Stimulated activated CD8-positive, alpha-beta memory T cell treated with anti-CD3 and anti-CD28 coated beads, Interleukin-4, amount 100 ng/mL, for 4 hours (primary cell): ENCODE data around the gene SPINK9.

Source experiments
- DNase-seq, 2 donors: peaks; one replicate each; pipeline ENCODE4 v3.0.0-alpha.2; 2020; ENCODE audit warnings: low read depth in 2 of 2, low spot score in 1 of 2

Gene SPINK9

GRCh38 chr5:148364343-148364742 is 29.0 kb downstream of the SPINK9 start:
- DNase-seq: no peak

- DNase-seq: no peak
Observed at GRCh38 chr5:148368299-148368698, 32.9 kb downstream of the SPINK9 start.

DNA sequence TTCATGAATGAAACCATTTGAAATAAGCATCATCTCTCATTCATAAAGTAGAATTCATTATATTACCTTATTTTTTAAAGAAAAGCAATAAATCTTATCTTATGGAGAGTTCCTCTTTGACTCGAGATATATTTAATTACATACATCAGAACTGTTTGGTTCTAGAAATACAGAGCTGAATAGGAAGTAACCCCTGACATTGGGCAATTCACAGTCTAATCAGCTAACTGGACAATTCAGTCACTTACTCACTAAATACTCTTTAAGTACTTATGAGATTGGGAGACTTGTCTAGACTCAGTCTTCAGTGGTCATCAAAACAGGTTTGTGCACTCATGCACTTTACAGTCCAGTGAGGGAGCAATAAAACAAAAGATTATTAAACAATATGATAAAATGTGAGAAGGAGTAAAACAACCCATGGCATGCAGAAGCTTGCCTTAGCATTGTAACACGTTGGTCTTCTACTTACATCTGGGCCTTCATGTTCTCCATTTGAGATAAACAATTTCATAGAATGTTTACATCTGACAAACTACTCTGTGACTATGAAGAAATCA is 36.9 kb downstream of the SPINK9 start:
- no peak for DNase-seq

DNA sequence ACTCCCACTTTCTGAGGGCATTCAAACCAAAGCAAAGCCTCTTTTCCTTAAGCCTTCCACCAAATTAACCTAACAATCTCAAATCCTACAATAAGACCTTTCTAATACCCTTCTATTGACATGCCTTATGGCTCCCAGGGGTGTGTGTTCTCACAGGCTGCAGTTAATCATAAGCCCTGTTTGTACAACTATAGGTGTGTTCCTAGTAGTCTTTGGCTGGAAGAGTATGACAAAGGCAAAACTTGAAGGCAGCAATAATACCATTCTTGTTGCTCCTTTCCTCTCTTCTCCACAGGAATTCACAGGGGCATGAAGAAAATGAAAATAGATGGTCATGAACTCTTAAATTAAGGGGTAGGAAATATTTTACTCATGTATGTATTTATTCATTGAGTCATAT is 37.5 kb downstream of the SPINK9 start:
- DNase-seq: no peak

DNA sequence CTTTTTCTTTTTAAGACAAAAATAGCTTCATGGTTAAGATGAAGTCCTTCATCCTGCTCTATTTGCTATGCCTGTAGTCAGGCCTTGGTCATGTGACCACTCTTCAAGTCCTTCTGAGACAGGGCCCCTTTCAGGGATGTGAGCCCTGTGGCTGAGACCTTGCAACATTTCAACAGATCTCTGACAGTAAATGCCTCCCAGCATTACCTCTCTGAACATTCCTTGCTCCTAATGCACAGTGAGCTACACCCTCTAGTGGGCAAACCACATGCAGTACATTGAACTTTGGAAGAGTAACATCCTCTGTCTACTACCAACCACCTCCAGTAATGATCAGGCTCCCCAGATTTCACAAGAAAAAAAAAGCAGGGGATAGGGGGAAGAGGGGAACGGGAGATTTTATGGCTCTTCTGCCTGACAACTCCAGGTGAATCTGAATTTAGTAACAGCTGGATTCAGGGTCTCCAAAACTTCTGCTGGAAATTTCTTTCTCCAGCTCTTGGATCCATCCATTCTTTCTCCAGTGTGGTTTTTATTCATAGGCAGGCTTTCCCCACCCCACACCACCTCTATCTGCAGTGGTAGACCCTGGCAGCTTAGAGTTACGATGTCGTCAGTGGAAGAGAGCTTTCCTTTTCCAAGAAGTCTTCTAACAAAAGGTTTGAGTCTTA is 39.5 kb downstream of the SPINK9 start:
- DNase-seq: no peak

GRCh38 chr5:148376198-148376597 is 40.8 kb downstream of the SPINK9 start:
- no peak for DNase-seq

- no peak for DNase-seq
Observed at GRCh38 chr5:148378670-148379069, 43.3 kb downstream of the SPINK9 start.

DNA sequence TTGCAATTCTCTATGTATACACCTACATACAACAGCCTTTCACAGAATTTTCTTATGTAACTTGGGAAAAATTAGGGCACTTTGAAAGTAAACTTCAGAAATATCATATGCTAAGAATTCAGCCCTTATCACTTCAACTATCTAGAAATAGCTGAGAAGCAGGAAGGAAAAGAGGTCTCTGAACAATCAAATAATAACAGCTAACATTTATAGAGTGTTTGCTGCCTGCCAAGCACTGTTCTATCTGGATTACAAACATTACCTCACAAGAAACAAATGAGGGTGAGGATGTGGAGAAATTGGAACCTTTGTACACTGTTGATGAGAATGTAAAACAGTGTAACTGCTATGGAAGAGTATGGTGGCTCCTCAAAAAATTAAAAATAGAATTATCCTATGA is 44.0 kb downstream of the SPINK9 start:
- DNase-seq: no peak

DNA sequence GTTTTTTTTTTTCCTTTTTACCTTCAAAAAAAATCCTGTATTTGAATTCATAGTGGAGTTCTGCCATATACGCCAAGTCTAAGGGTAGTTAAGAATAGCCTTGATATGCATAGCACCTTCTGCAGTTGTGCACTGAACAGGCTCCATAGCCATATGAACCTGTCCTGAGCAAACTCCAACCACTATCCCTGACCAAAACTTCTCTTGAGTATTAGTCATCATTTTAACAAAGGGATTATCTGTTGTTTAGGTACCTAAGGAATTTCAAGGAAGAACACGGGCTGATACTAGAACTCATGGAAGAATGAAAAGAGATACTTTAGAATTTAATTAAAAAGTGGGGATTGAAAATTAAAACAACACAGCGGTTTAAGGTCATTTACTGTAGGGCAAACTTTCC is 46.5 kb downstream of the SPINK9 start:
- no peak for DNase-seq

DNA sequence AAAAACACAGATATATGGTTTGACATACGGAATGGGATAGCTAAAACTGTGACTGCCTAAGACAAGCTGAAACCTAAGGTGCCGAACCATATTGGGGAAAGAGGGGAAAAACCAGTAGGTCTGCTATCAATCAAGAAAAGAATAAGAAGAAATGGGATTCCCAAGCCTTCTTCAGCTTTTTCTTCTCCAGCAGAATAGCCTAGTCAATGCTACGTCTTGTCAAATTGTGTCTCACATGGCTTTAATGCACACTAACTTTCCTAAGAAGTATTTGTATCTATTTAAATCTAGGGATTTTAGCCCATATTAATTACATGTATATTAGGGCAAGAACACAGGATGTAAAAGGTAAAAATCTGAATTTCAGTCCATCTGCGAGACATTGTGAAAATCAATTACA is 47.6 kb downstream of the SPINK9 start:
- no peak for DNase-seq

DNA sequence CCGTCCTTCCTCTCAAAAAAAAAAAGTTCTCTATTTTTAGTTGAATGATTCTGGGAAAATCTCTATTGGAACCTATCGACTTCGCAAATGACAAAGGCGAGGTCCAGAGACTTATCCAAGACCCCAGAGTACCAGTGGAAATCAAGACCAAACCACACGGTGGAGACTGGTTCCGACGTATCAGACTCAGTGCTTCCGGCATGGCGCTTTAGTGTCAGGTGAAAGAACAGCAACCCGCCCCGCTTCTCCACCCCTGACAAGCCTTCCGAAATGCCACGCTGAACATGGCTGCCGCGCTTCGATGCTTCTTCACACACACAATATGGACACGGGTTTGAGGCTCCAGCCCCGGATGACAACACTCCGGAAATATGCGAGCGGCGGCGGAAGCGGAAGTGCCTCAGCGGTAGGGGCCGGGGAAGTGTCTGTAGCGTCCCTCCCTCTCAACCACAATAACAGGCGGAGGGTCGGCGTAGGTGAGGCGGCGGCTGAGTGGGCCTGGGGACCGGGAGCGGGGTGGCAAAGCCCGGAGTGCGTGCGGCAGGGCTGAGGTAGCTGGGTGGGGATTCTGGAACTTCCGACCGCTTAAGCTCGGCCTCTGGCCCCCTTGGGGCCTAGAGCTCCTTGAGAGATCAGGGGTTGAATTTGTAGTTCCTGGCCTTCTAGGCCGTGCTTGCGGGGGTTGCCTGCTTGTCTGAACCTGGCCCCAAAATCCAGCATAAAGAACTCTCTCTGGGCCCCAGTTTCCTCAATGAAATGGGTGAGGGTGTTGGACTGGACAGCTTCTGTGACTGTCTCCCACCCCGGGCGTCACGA is 48.4 kb downstream of the SPINK9 start, which contains the start of gene FBXO38:
TSS of gene FBXO38 (plus strand) at position 395 of the 816 bp plus-strand sequence. CDS start 10,819 bp downstream, outside the sequence.
- DNase-seq: peak; percentile 93 to 94

DNA sequence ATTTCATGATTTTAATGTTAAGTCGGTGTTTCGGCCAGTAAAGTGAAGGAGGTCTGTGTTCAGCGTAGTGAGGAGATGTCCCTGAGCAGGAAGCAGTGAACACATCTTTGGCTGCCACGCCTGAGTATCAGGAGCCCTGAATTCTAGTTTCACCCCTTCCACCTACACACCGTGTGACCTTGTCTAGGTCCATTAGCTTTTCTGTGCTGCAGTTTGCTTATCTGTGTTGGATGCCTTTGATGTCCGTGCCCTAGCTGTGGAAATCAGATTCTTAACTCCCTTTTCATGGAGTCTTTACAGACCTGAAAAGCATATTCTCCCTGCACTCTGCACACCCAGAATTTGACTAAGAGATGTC is 49.0 kb downstream of the SPINK9 start:
- DNase-seq: no peak

DNA sequence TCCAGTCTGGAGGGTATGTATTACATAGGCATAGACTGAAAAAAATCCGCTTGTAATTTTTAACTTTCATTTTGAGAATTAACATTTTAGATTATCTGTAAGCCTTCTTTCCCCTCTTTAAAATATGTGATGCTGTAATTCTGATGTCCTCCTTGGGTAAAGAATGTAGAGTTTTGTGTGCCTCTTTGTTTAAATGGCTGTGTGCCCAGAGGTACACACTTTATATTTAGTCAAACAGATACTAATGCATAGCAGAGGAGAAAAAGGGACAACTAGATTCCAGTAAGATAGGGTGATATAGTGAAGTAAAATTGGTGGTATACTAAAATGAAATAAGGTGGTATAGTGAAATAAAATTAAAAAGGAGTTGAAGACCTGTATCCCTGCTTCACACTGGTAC is 49.7 kb downstream of the SPINK9 start:
- DNase-seq: no peak

DNA sequence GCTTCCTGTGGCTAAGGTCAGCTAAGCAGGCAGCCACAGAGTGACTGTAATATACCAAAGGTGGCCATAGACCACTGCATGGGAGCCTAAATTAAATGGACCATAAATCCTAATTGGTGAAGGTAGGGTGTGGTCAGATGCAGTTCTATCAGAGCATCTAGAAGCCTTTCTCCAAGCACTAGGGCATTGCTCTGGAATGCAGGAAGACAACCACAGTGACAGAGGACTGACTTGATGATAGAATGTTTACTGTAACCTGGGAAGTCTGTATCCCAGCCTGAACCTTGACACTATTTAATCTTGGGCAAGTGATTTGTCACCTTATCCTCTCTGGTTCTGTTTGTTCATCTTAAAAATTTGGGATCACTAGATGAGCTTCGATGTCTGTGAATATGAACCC is 50.7 kb downstream of the SPINK9 start:
- no peak for DNase-seq

DNA sequence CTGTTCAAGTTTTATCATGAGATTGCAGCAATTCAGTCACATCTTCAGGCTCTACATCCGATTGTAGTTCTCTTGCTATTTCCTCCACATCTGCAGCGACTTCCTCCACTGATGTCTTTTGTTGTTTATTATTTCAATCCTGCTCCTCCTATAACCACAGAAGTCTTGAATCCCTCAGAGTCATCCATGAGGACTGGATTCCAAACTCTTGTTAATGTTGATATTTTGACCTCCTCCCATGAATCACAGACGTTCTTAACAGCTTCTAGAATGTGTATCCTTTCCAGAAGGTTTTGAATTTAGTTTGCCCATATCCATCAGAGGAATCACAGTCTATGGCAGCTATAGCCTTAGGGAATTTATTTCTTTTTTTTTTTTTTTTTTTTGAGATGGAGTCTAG is 52.0 kb downstream of the SPINK9 start:
- no peak for DNase-seq

- no peak for DNase-seq
Observed at GRCh38 chr5:148388696-148389095, 53.3 kb downstream of the SPINK9 start.
